ENCODE data around the gene HOXA7.

- peak; percentile 14 for TF ChIP-seq EZH2phosphoT487 (IDR thresholded peaks at IDR 0.05; ENCODE audit: low read depth, severe bottlenecking, unreplicated experiment)
- TF ChIP-seq, protein P1, sequence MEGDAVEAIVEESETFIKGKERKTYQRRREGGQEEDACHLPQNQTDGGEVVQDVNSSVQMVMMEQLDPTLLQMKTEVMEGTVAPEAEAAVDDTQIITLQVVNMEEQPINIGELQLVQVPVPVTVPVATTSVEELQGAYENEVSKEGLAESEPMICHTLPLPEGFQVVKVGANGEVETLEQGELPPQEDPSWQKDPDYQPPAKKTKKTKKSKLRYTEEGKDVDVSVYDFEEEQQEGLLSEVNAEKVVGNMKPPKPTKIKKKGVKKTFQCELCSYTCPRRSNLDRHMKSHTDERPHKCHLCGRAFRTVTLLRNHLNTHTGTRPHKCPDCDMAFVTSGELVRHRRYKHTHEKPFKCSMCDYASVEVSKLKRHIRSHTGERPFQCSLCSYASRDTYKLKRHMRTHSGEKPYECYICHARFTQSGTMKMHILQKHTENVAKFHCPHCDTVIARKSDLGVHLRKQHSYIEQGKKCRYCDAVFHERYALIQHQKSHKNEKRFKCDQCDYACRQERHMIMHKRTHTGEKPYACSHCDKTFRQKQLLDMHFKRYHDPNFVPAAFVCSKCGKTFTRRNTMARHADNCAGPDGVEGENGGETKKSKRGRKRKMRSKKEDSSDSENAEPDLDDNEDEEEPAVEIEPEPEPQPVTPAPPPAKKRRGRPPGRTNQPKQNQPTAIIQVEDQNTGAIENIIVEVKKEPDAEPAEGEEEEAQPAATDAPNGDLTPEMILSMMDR (IDR thresholded peaks at IDR 0.05; ENCODE audit: poor library complexity), result no peak
These were observed 16.2 kb downstream of the HOXA7 start for GRCh38 chr7:27140126-27140857.
